ENCODE measurements around the gene EGLN2.
"Not testable (repeated sequence)": the region's sequence is repeated elsewhere in the genome, so short reads cannot be mapped to it uniquely, and the experiment has no call there.

The EGLN2 gene

GRCh38 chr19:40819479-40820234 is 20.7 kb downstream of the EGLN2 start:
- DNase-seq: peak; percentile 62

GRCh38 chr19:40822161-40822560 is 23.2 kb downstream of the EGLN2 start:
- DNase-seq: no peak

- not testable (repeated sequence) for DNase-seq
Measured at GRCh38 chr19:40822704-40823553, 23.9 kb downstream of the EGLN2 start.

- not testable (repeated sequence) for DNase-seq
Measured at GRCh38 chr19:40824916-40825315, 25.9 kb downstream of the EGLN2 start.

- not testable (repeated sequence) for DNase-seq
Measured at GRCh38 chr19:40825460-40826095, 26.6 kb downstream of the EGLN2 start.

GRCh38 chr19:40826312-40826698 is 27.3 kb downstream of the EGLN2 start:
- not testable (repeated sequence) for DNase-seq

- not testable (repeated sequence) for DNase-seq
Measured at GRCh38 chr19:40826699-40827385, 27.9 kb downstream of the EGLN2 start.

- no peak for DNase-seq
Measured at GRCh38 chr19:40827386-40828247, 28.6 kb downstream of the EGLN2 start.

- DNase-seq: no peak
Measured at GRCh38 chr19:40829205-40829604, 30.2 kb downstream of the EGLN2 start.

GRCh38 chr19:40830741-40831140 is 31.8 kb downstream of the EGLN2 start:
- DNase-seq: not testable (repeated sequence)

- DNase-seq: peak; percentile 67
Measured at GRCh38 chr19:40831502-40832430, 32.8 kb downstream of the EGLN2 start.

- DNase-seq: not testable (repeated sequence)
Measured at GRCh38 chr19:40832431-40832790, 33.4 kb downstream of the EGLN2 start.

GRCh38 chr19:40833728-40834533 is 34.9 kb downstream of the EGLN2 start:
- not testable (repeated sequence) for DNase-seq

GRCh38 chr19:40836754-40837429 is 37.9 kb downstream of the EGLN2 start:
- DNase-seq: no peak

- DNase-seq: not testable (repeated sequence)
Measured at GRCh38 chr19:40838477-40838876, 39.5 kb downstream of the EGLN2 start.

- DNase-seq: not testable (repeated sequence)
Measured at GRCh38 chr19:40842012-40842411, 43.0 kb downstream of the EGLN2 start.

GRCh38 chr19:40842997-40843652 is 44.1 kb downstream of the EGLN2 start:
- DNase-seq: not testable (repeated sequence)

- DNase-seq: not testable (repeated sequence)
Measured at GRCh38 chr19:40843653-40844052, 44.7 kb downstream of the EGLN2 start.

GRCh38 chr19:40846722-40847121 is 47.7 kb downstream of the EGLN2 start:
- not testable (repeated sequence) for DNase-seq

All from NCI-H69 (cell line).